HEK293 (cell line): Measurements from ENCODE around the gene SOAT2.
A peak's percentile ranks its signal among the peaks of the same experiment; 100 is the strongest.

Experiments
- CTCF ChIA-PET: fragments of 350-600 bp; formaldehyde crosslinking; extraction: SDS; loops from one replicate; lab custom pipeline; 2021; ENCODE audit warnings: antibody characterized with exemption; lab: Yijun Ruan, JAX
- POLR2A ChIA-PET: fragments of 300-600 bp; formaldehyde crosslinking; extraction: SDS; loops from one replicate; lab custom pipeline; 2020; ENCODE audit warnings: antibody characterized with exemption, inconsistent platforms; lab: Yijun Ruan, JAX
- H3K27ac ChIP-seq: fragments of 200-500 bp; sonication (Bioruptor generic); 2 replicates; pipeline ENCODE4 v1.5.1; 2014; ENCODE audit warnings: low read depth, low read length, control low read depth, inconsistent platforms; ENCODE audit errors: extremely low read depth
- H3K36me3 ChIP-seq, 2 experiments: fragments of 200-500 bp in 1 of 2; sonication (Bioruptor generic) in 1 of 2; 1 replicate in 1 of 2; 2 replicates in 1 of 2; pipeline ENCODE4 v1.5.1; 2014 to 2017; ENCODE audit warnings: inconsistent platforms in 2 of 2, low read length in 2 of 2; ENCODE audit not compliant: control insufficient read depth in 2 of 2, insufficient read depth in 1 of 2
- H3K4me1 ChIP-seq: fragments of 200-500 bp; sonication (Bioruptor generic); 2 replicates; pipeline ENCODE4 v1.5.1; 2014; ENCODE audit warnings: mild to moderate bottlenecking, low read length, inconsistent platforms; ENCODE audit not compliant: control insufficient read depth, insufficient read depth
- H3K4me3 ChIP-seq: 2 replicates; pipeline ENCODE4 v1.5.1; 2011; ENCODE audit warnings: low read depth, mild to moderate bottlenecking, control low read depth, low read length, moderate library complexity
- H3K9me3 ChIP-seq: fragments of 200-500 bp; sonication (Bioruptor generic); 2 replicates; pipeline ENCODE4 v1.5.1; 2014; ENCODE audit warnings: low read depth, low read length, inconsistent platforms; ENCODE audit not compliant: control insufficient read depth, insufficient read depth
- BCL11B ChIP-seq: fragments of 450-650 bp; formaldehyde crosslinking; IDR thresholded peaks from 2 replicates; pipeline ENCODE4 v1.5.1; 2016; ENCODE audit warnings: low read depth, missing biosample characterization, missing genetic modification characterization
- CTCF ChIP-seq: fragments of 450-650 bp; formaldehyde crosslinking; IDR thresholded peaks from 2 replicates; pipeline ENCODE4 v1.5.1; 2016; ENCODE audit warnings: missing biosample characterization, missing genetic modification characterization
- GLIS1 ChIP-seq: fragments of 450-650 bp; formaldehyde crosslinking; IDR thresholded peaks from 2 replicates; pipeline ENCODE4 v1.5.1; 2016; ENCODE audit warnings: missing biosample characterization, missing genetic modification characterization
- KLF7 ChIP-seq: fragments of 450-650 bp; formaldehyde crosslinking; IDR thresholded peaks from 2 replicates; pipeline ENCODE4 v1.5.1; 2016; ENCODE audit warnings: missing biosample characterization, missing genetic modification characterization, borderline replicate concordance
- OVOL3 ChIP-seq: fragments of 450-650 bp; formaldehyde crosslinking; IDR thresholded peaks from 2 replicates; pipeline ENCODE4 v1.5.1; 2016; ENCODE audit warnings: missing biosample characterization, missing genetic modification characterization
- PBX3 ChIP-seq: sonication (generic); formaldehyde crosslinking; IDR thresholded peaks from 2 replicates; pipeline ENCODE4 v1.8.1; 2022; ENCODE audit warnings: mild to moderate bottlenecking, moderate library complexity, missing genetic modification reagents
- SCRT2 ChIP-seq: fragments of 450-650 bp; formaldehyde crosslinking; IDR thresholded peaks from 2 replicates; pipeline ENCODE4 v1.5.1; 2016; ENCODE audit warnings: missing biosample characterization, missing genetic modification characterization
- ZBTB6 ChIP-seq: fragments of 450-650 bp; formaldehyde crosslinking; IDR thresholded peaks from 2 replicates; pipeline ENCODE4 v1.5.1; 2017; ENCODE audit warnings: missing biosample characterization, missing genetic modification characterization
- ZNF148 ChIP-seq: fragments of 450-650 bp; formaldehyde crosslinking; IDR thresholded peaks from 2 replicates; pipeline ENCODE4 v1.5.0; 2017; ENCODE audit warnings: missing biosample characterization, missing genetic modification characterization, borderline replicate concordance
- ZNF157 ChIP-seq: fragments of 450-650 bp; formaldehyde crosslinking; IDR thresholded peaks from 2 replicates; pipeline ENCODE4 v1.5.1; 2016; ENCODE audit warnings: missing biosample characterization, missing genetic modification characterization
- ZNF280D ChIP-seq: fragments of 450-650 bp; formaldehyde crosslinking; IDR thresholded peaks from 2 replicates; pipeline ENCODE4 v1.5.1; 2016; ENCODE audit warnings: missing biosample characterization, missing genetic modification characterization
- ZNF426 ChIP-seq: fragments of 450-650 bp; formaldehyde crosslinking; IDR thresholded peaks from 2 replicates; pipeline ENCODE4 v1.5.1; 2017; ENCODE audit warnings: missing biosample characterization, missing genetic modification characterization, mild to moderate bottlenecking, inconsistent platforms, moderate library complexity
- ZNF473 ChIP-seq: fragments of 450-650 bp; formaldehyde crosslinking; IDR thresholded peaks from 2 replicates; pipeline ENCODE4 v1.5.1; 2017; ENCODE audit warnings: missing biosample characterization, missing genetic modification characterization
- ZNF670 ChIP-seq: fragments of 450-650 bp; formaldehyde crosslinking; IDR thresholded peaks from 2 replicates; pipeline ENCODE4 v1.5.1; 2016; ENCODE audit warnings: missing biosample characterization, missing genetic modification characterization, low read depth
- ZNF776 ChIP-seq: fragments of 450-650 bp; formaldehyde crosslinking; IDR thresholded peaks from 2 replicates; pipeline ENCODE4 v1.5.0; 2017; ENCODE audit warnings: missing biosample characterization, missing genetic modification characterization, borderline replicate concordance

SOAT2 gene

GRCh38 chr12:53063708-53064612 is 39.3 kb upstream of the SOAT2 start (continued):
- no peak for TF ChIP-seq ZNF148 (tag by site-specific recombination)
- TF ChIP-seq ZNF670 (tag by site-specific recombination), result no peak
- TF ChIP-seq ZNF776 (tag by site-specific recombination), result no peak
- no peak for TF ChIP-seq ZNF426 (tag by site-specific recombination)
- TF ChIP-seq ZNF473, result no peak
- no peak for TF ChIP-seq ZBTB6 (tag by site-specific recombination)
- no peak for TF ChIP-seq KLF7 (tag by site-specific recombination)
- TF ChIP-seq CTCF (tag by site-specific recombination), result no peak
- no peak for TF ChIP-seq ZNF157 (tag by site-specific recombination)
- no peak for TF ChIP-seq PBX3 (CRISPR knock-in tag)

GRCh38 chr12:53064613-53065436 is 38.5 kb upstream of the SOAT2 start:
- ChIA-PET POLR2A (interaction anchor here (0.8 to 2.7 kb wide), 4 partner anchors 10 to 34 kb away, joined by 3 to 18 read pairs (median 10); partner anchors contain the start of gene SPRYD3), CTCF (interaction anchor here (0.7 to 11.5 kb wide), 25 partner anchors 9 to 679 kb away, joined by 3 to 264 read pairs (median 6); partner anchors contain the start of genes ESPL1, IGFBP6, SOAT2 and SPRYD3)
- Histone ChIP-seq H3K4me1 (peaks cover 6% of the 10 kb centered on the region), H3K27ac (no peak overlapping the region), H3K36me3 (peaks cover 0 to 55% of the 10 kb centered on the region in 2 experiments; a peak in 1 of 3 replicates), H3K4me3 (no peak overlapping the region), H3K9me3 (no peaks in the 10 kb centered on the region)
- TF ChIP-seq GLIS1 (tag by site-specific recombination) (no peak), SCRT2 (tag by site-specific recombination) (peak; percentile 47), ZNF280D (tag by site-specific recombination) (no peak), BCL11B (tag by site-specific recombination) (no peak), OVOL3 (tag by site-specific recombination) (no peak)
